Ammon's horn (tissue), 1 donor: ENCODE measurements around the gene PNLIP.

Experiments used
- DNase-seq: peaks from one replicate; pipeline ENCODE4 v3.0.0-alpha.2; 2016; ENCODE audit warnings: low spot score

The PNLIP gene

GRCh38 chr10:116615199-116615776, 69.6 kb downstream of the PNLIP start:
- no peak for DNase-seq
